ENCODE data around the gene UGDH.
"Not testable (repeated sequence)": the region's sequence is repeated elsewhere in the genome, so short reads cannot be mapped to it uniquely, and the experiment has no call there.

Gene UGDH

GRCh38 chr4:39494354-39494753 is 32.9 kb downstream of the UGDH start:
- no peak for DNase-seq

DNA sequence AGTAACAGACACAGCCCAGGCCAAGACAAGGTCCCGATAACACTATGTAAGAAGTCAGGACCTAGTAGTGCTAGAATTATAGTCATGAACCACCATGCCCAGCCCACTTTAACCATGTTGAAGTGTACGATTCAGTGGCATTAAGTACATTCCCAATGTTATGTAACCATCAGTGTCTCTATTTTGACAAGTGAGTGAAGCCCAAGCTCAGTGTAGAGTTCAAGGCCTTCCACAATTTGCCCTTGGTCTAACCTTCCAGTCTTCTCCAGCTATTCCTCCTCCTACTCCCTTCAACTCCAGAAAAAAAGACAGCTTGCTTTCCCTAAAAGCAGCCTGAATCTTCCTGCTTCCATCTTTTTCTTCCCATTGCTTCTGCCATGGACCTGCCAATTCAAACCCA is 36.9 kb downstream of the UGDH start:
- DNase-seq: no peak

- DNase-seq: no peak
Measured at GRCh38 chr4:39486221-39486804, 40.9 kb downstream of the UGDH start.

DNA sequence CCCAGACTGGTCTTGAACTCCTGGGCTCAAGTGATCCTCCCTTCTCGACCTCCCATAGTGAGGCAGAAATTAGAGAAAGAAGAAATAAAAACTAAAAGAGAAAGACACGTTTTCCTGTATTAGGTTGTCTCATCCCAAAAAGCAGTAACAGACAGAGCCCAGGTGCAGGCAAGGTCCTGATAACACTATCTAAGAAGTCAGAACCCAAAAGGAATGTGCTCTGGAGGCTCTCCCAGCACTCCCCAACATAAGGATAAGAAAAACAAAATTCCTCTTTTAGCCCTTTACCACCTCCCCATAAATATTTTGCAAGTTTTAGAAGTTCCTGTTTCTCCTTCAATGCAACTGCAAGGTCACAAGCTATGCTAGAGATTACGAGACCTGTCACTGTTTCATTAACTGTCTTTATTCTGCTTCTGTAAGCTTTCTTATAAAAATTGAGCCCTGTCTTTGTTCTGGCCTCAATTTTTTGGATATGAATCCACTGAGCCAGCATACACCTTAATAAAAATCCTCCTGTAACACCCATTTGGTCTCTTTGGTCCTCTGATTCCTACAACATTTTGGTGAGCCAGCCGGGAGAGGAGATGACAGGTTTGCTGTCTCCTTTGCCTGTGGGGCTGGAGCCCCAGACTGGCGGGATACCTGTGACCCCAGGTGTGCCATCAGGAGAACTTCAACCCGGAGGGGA is 42.5 kb downstream of the UGDH start:
- no peak for DNase-seq

GRCh38 chr4:39480902-39481695 is 46.1 kb downstream of the UGDH start:
- no peak for DNase-seq

GRCh38 chr4:39480251-39480650 is 47.0 kb downstream of the UGDH start:
- no peak for DNase-seq

DNA sequence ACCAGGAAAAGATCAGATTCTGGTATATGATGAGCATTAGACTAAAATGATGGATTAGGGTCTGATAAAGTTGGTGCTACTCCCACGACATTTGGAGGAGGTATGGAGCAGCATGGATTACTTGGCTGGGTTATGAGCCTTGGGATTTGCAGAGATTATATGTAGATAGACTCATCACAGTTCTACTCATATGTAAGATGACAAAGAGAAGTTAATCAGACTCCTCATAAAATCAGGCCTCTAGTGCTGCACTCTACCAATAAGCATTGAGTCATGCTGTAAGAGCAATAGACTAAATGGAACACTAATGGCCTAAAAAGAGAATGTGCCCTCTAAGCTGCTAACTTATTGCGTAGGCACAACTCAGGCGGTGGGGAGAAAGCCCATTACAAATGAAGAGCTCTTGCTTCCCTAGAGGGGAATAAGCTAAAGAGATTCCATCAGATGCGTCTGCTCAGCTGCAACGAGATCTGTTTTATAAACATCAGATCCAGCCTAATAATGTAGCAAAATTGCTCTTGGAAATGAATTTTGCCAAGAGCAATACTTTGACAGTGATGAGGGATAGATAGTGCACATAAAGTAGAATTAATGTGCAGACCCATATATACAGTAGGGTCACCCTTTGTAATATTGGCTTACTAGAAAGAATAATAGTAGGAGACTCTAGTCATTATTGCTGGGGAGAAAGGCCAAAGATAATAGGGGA is 50.9 kb downstream of the UGDH start:
- DNase-seq: no peak

- DNase-seq: no peak
Measured at GRCh38 chr4:39472396-39472795, 54.8 kb downstream of the UGDH start.

DNA sequence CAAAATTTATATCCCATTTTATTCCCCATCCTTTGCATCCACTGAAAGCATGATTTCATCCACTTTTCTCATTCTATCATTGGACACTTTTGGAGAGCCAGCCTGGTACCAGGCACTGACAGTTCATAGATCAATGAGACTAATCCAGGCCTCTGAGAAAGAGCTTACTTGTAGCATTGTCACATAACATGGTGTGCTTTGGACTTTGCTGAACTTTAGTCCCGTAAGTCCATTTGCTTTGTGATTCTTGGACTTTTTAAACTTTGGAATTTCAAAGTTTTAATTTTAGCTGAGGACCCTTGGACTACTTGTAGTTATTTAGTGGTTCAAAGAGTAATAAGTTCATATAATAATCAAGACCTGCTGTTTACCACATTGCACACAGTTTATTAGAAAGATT is 56.8 kb downstream of the UGDH start:
- DNase-seq: no peak

DNA sequence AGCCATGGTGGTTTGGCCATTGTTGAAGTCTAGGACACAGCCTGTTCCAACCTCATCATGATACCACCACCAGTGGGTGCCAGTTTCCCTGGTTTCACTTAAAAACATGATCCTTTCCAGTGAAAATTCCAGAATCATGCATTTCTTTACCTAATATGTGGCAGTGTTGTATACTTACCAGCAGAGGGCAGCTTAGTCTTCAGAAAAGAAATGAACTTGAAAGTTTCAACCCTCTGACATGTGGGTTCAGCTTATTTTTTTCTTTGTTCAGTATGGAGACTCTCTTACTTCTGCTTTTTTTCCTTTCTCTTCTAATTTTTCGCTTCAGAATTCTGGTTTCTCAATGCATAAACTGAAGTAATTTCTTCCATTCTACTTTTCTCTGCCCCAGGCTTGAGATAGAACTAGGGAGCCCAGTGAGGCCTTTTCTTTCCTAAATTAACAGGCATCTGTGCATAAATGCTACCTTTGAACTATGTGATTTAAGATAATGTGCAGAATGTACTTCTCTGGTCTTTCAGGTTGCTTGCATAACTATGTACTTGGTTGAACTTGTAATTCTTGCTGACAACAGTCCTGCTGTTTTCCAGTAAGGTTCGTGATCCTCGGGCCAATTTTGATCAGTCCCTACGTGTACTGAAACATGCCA is 57.7 kb downstream of the UGDH start:
- DNase-seq: peak; percentile 89

DNA sequence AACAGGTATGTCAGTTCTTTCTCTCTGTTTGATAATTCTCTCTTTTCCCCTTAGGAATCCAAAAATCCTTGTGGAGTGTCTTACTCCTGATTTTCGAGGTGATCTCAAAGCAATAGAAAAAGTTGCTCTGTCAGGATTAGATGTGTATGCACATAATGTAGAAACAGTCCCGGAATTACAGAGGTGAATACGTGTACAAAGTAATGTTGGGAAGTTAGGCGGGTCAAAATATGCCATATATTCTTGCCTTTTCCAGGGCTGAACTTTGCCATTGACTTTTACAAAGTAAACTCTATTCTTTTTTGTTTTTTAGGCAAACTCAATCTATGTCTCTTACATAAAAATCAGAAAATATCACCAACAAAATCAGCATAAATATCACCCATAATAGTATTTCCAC is 59.8 kb downstream of the UGDH start:
- DNase-seq: no peak

DNA sequence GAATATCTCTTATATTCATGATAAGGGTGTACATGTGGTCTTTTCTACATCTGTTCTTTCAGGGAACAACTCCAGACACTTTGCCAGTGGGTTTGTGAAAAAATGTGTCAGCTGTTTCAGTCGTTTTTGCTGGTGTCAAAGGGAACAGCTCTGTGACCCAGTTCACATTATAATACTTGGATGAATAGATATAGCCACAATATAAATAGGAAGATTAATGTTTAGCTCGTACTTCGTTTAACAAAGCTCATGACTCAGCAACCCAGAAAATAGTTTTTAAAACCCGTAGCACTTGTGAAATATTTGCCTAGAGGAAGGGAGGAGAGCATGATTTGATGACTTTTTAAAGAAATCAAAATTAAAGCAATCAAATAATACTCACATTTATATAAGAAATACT is 60.5 kb downstream of the UGDH start:
- DNase-seq: no peak

GRCh38 chr4:39464886-39465501 is 62.2 kb downstream of the UGDH start:
- DNase-seq: peak; percentile 80

- DNase-seq: peak; percentile 99
Measured at GRCh38 chr4:39458505-39459300, 68.5 kb downstream of the UGDH start, which contains the start of the genes LIAS and RPL9. Gene LIAS, plus strand, starts transcription at chr4:39459056. Its CDS starts 62 bp downstream, at chr4:39459118. Gene RPL9, minus strand, starts transcription at chr4:39458922. Its CDS starts 483 bp downstream, at chr4:39458439.

- not testable (repeated sequence) for DNase-seq
Measured at GRCh38 chr4:39458161-39458504, 69.1 kb downstream of the UGDH start.

- DNase-seq: no peak
Measured at GRCh38 chr4:39456946-39457763, 70.1 kb downstream of the UGDH start.

DNA sequence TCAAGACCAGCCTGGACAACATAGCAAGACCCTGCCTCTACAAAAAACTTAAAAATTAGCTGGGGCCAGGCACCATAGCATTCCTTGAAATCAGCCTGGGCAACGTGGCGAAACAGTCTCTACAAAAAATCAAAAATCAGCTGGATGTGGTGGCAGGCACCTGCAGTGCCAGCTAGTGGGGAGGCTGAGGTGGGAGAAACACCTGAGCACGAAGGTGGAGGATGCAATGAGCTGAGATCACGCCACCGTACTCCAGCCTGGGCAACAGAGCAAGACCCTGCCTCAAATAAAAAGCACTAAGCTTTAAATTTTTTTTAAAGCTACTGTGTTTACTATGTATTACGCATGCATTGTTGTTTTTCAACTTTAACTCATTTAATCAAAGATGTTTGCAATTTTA is 71.8 kb downstream of the UGDH start:
- no peak for DNase-seq

DNA sequence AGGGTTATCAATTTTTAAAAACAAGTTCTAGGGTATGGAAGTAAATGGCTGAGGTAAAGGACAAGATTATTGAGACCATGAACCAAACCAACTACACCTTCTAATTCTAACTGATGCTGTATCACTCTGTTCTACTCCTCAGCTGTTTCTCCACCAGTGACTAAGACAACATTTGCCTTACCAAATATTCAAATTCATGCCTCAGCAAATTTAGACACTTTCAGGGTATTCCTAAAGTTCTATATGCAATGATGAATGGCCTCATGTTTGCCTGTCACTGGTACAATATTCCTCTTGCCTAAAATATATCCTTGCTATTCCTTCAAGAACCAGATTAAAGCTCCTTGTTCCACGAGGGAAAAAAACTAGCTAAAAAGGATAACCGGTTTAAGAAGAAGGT is 73.5 kb downstream of the UGDH start:
- no peak for DNase-seq

GRCh38 chr4:39452860-39453587 is 74.2 kb downstream of the UGDH start:
- DNase-seq: no peak
